Naive thymus-derived CD4-positive, alpha-beta T cell (primary cell): ENCODE measurements around the gene TOMM40L. TPM values are rescaled to one million over a fixed set of nuclear protein-coding genes. Genes with fewer than 3 reads are reported as not detected.

ENCODE experiments used
- ATAC-seq: fragments of 150-1000 bp; cut with Tn5 transposase; 2 replicates; pipeline ENCODE4 v1.10.0; 2021; ENCODE audit warnings: mild to moderate bottlenecking, moderate library complexity
- CTCF ChIA-PET: fragments of 350-600 bp; sonication (Branson Sonifier 250); formaldehyde crosslinking; loops from one replicate; lab custom pipeline; 2021; ENCODE audit warnings: antibody characterized with exemption; lab: Charles Lee
- POLR2A ChIA-PET: fragments of 350-600 bp; sonication (Branson Sonifier 250); formaldehyde crosslinking; loops from one replicate; lab custom pipeline; 2021; ENCODE audit warnings: antibody characterized with exemption, inconsistent platforms; lab: Charles Lee
- DNase-seq, 9 donors: peaks; one replicate each; pipeline versions ENCODE4 v3.0.0 to v3.0.0-alpha.2; 2020 to 2022; ENCODE audit warnings: mixed read lengths in 1 of 9
- H3K27ac ChIP-seq: one replicate; pipeline ENCODE4 v1.7.0; 2013; ENCODE audit warnings: mild to moderate bottlenecking, low read depth, low read length, moderate library complexity
- H3K27me3 ChIP-seq, 2 donors: one replicate each; pipeline ENCODE4 v1.7.0; 2013; ENCODE audit warnings: low read length in 2 of 2, mild to moderate bottlenecking in 2 of 2, moderate library complexity in 2 of 2; ENCODE audit not compliant: control insufficient read depth in 2 of 2, insufficient read depth in 2 of 2
- H3K36me3 ChIP-seq, 3 experiments: 1 replicate in 2 of 3; 2 replicates in 1 of 3; pipeline ENCODE4 v1.7.0; 2013; ENCODE audit warnings: low read length in 3 of 3, mild to moderate bottlenecking in 3 of 3, moderate library complexity in 1 of 3; ENCODE audit not compliant: insufficient read depth in 3 of 3, control insufficient read depth in 2 of 3
- H3K4me1 ChIP-seq, 2 donors: one replicate each; pipeline ENCODE4 v1.7.0; 2013; ENCODE audit warnings: low read length in 2 of 2, mild to moderate bottlenecking in 2 of 2, moderate library complexity in 1 of 2; ENCODE audit not compliant: control insufficient read depth in 2 of 2, insufficient read depth in 2 of 2
- H3K4me3 ChIP-seq: 2 replicates; pipeline ENCODE4 v1.7.0; 2013; ENCODE audit warnings: mild to moderate bottlenecking, low read length
- H3K9me3 ChIP-seq, 3 experiments: 1 replicate in 2 of 3; 2 replicates in 1 of 3; pipeline ENCODE4 v1.7.0; 2013; ENCODE audit warnings: low read length in 3 of 3; ENCODE audit not compliant: control insufficient read depth in 2 of 3
- H3K27ac Mint-ChIP-seq, 9 donors: one replicate each; pipeline ENCODE4 v1.8.0; 2020 to 2022; ENCODE audit warnings: mixed read lengths in 9 of 9, mild to moderate bottlenecking in 8 of 9, moderate library complexity in 5 of 9, inconsistent platforms in 2 of 9
- H3K27me3 Mint-ChIP-seq, 5 donors: one replicate each; pipeline ENCODE4 v1.8.0; 2021 to 2022; ENCODE audit warnings: mixed read lengths in 5 of 5, mild to moderate bottlenecking in 1 of 5
- H3K36me3 Mint-ChIP-seq, 5 donors: one replicate each; pipeline ENCODE4 v1.8.0; 2020 to 2022; ENCODE audit warnings: mixed read lengths in 5 of 5, mild to moderate bottlenecking in 3 of 5, inconsistent platforms in 1 of 5
- H3K4me1 Mint-ChIP-seq, 7 donors: one replicate each; pipeline ENCODE4 v1.8.0; 2020 to 2022; ENCODE audit warnings: mixed read lengths in 7 of 7, mild to moderate bottlenecking in 3 of 7, inconsistent platforms in 1 of 7
- H3K4me3 Mint-ChIP-seq, 10 donors: one replicate each; pipeline ENCODE4 v1.8.0; 2020 to 2022; ENCODE audit warnings: mild to moderate bottlenecking in 10 of 10, mixed read lengths in 10 of 10, moderate library complexity in 6 of 10, inconsistent platforms in 2 of 10
- H3K9me3 Mint-ChIP-seq, 11 donors: one replicate each; pipeline ENCODE4 v1.8.0; 2020 to 2022; ENCODE audit warnings: mixed read lengths in 11 of 11, mild to moderate bottlenecking in 4 of 11, inconsistent platforms in 1 of 11, moderate library complexity in 1 of 11
- intact Hi-C, 2 donors: fragments of 100-400 bp; cut with micrococcal nuclease; formaldehyde crosslinking; loops; one replicate each; pipeline ENCODE4 v1.15.1; 2023
- polyA plus RNA-seq, 2 donors: library from polyadenylated mRNA; unstranded; fragments of 300-500 nt; fragmentation: Illumina TruSeq; gene quantifications; one replicate each; pipeline ENCODE4 v1.2.3, GENCODE V29; 2021
- total RNA-seq, 6 experiments: library from RNA in 5 of 6; stranded (reverse) in 5 of 6; gene quantifications; 1 replicate in 5 of 6; 2 replicates in 1 of 6; pipeline ENCODE4 v1.2.3 and lab custom pipeline; 2021 to 2026

The TOMM40L gene
- total and polyA plus RNA-seq, 7 experiments from 2014 or later = 6.0 to 24.3 (median 10.1) TPM

DNA sequence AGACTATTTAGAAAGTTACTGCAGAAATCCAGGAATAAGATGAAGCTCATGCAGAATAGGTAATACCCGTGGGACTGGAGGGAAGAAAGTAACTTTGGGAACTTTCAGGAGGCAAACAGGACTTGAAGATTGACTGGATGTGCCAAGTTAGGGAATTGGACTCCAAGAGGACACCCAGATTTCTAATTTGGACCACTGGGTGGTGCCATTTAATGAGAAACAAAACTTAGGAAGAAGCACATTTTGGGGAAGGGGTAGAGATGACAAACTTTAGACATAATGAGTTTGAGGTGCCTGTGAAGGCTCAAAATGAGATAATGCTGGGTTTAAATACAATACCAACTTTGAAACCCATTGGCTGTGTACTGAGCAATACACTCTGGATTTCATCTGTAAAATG is 45.2 kb upstream of the TOMM40L start:
- H3K4me3 Mint-ChIP-seq = peak overlapping the region; percentile 1 to 89 (median 48)
- peaks cover 60 to 90% (median 79%) of the 10 kb centered on the region in 7 donors for H3K4me1 Mint-ChIP-seq
- DNase-seq (no peak), ATAC-seq (no peak)
- Histone ChIP-seq H3K36me3 (peaks cover 0 to 9% (median 0%) of the 10 kb centered on the region in 3 experiments), H3K9me3 (no peaks in the 10 kb centered on the region), H3K27ac (no peak overlapping the region), H3K27me3 (no peaks in the 10 kb centered on the region), H3K4me3 (no peak overlapping the region), H3K4me1 (peaks cover 55 to 67% of the 10 kb centered on the region in 2 donors)
- H3K27ac Mint-ChIP-seq = peak overlapping the region; percentile 80 to 99 (median 93)
- peaks cover 0 to 2% (median 0%) of the 10 kb centered on the region in 11 donors for H3K9me3 Mint-ChIP-seq
- H3K36me3 Mint-ChIP-seq = peaks cover 0 to 4% (median 0%) of the 10 kb centered on the region in 5 donors
- no peaks in the 10 kb centered on the region for H3K27me3 Mint-ChIP-seq
- POLR2A ChIA-PET = interaction anchor here (0.7 to 5.6 kb wide), 11 partner anchors 8 to 201 kb away, joined by 3 to 101 read pairs (median 10); partner anchors contain the start of genes ADAMTS4, DEDD, NDUFS2 and PPOX
- CTCF ChIA-PET = interaction anchor here (0.7 to 5.6 kb wide), 9 partner anchors 12 to 202 kb away, joined by 3 to 76 read pairs (median 13); partner anchors contain the start of genes NDUFS2, PPOX and TOMM40L
- intact Hi-C loops = no loop called here

DNA sequence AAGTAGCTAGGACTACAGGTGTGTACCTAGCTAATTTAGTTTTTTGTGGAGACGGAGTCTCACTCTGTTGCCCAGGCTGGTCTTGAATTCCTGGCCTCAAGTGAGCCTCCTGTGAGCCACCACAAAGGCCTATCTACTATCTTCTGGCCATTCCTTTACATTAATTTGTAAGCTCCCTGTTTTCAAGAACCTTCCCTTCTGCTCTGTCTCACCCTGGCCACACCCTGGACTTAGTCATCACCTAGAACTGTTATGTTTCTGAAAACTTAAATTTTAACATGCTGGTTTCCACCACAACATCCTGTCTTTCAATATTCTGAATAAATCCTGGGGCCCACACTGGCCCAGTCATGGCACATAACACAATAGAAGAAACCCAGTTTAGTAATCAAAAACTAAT is 43.6 kb upstream of the TOMM40L start:
- Histone ChIP-seq H3K27me3 (no peaks in the 10 kb centered on the region), H3K4me3 (peak overlapping the region; percentile 43), H3K27ac (peak overlapping the region; percentile 67), H3K4me1 (peaks cover 60 to 71% of the 10 kb centered on the region in 2 donors), H3K36me3 (peaks cover 0 to 2% (median 0%) of the 10 kb centered on the region in 3 experiments), H3K9me3 (no peaks in the 10 kb centered on the region)
- CTCF ChIA-PET = interaction anchor here (0.6 to 5.6 kb wide), 12 partner anchors 10 to 707 kb away, joined by 3 to 76 read pairs (median 8); partner anchors contain the start of genes NDUFS2, PPOX and TOMM40L
- H3K4me1 Mint-ChIP-seq = peaks cover 60 to 90% (median 82%) of the 10 kb centered on the region in 7 donors
- intact Hi-C loops = loop anchor here (1.0 kb wide), 3 partner anchors 10 to 200 kb away; partner anchors contain the start of gene PPOX (in 1 of the 2)
- POLR2A ChIA-PET = interaction anchor here (0.5 to 5.6 kb wide), 21 partner anchors 11 to 200 kb away, joined by 3 to 101 read pairs (median 7); partner anchors contain the start of genes ADAMTS4, ARHGAP30, NDUFS2 and PPOX
- H3K36me3 Mint-ChIP-seq = peaks cover 0 to 8% (median 0%) of the 10 kb centered on the region in 5 donors
- DNase-seq (peak in 8 of 9 donors; percentile 49 to 74 (median 58)), ATAC-seq (peak; percentile 46)
- peaks cover 0 to 2% (median 0%) of the 10 kb centered on the region in 11 donors for H3K9me3 Mint-ChIP-seq
- no peaks in the 10 kb centered on the region for H3K27me3 Mint-ChIP-seq
- peak overlapping the region; percentile 52 to 89 (median 80) for H3K4me3 Mint-ChIP-seq
- peak overlapping the region; percentile 91 to 99 (median 96) for H3K27ac Mint-ChIP-seq

DNA sequence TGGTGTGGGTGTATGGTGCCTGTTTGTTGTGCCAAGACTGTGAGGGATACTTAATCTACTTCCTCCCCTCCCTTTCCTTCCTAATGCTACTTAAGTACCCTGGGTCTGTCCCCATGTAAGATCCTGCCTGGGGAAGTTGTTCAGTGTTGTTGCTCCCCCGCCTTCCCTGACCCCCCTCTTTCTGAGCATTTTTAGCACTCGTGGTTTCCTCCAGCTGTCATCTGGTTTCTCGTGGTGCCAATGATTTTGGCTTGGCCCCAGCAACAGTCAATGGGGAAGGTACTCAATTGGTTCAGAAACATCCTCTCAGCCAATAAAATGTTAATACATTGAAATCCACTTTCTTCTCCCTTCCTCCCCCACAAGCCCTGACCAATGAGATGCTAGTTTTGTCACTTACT is 40.6 kb upstream of the TOMM40L start:
- Mint-ChIP-seq H3K36me3 (peaks cover 0 to 10% (median 0%) of the 10 kb centered on the region in 5 donors), H3K4me3 (peak overlapping the region; percentile 76 to 89 (median 84)), H3K4me1 (peaks cover 65 to 90% (median 80%) of the 10 kb centered on the region in 7 donors), H3K27ac (peak overlapping the region; percentile 92 to 99 (median 97)), H3K9me3 (peaks cover 0 to 2% (median 0%) of the 10 kb centered on the region in 11 donors), H3K27me3 (no peaks in the 10 kb centered on the region)
- Histone ChIP-seq H3K4me3 (peak overlapping the region; percentile 24), H3K36me3 (no peaks in the 10 kb centered on the region), H3K27me3 (no peaks in the 10 kb centered on the region), H3K9me3 (no peaks in the 10 kb centered on the region), H3K27ac (peak overlapping the region; percentile 65), H3K4me1 (peaks cover 74 to 79% of the 10 kb centered on the region in 2 donors)
- DNase-seq (peak; percentile 38 to 92 (median 87)), ATAC-seq (peak; percentile 88)
- ChIA-PET CTCF (interaction anchor here (0.6 to 1.9 kb wide), 5 partner anchors 9 to 124 kb away, joined by 3 to 7 read pairs (median 5); partner anchors contain the start of genes PPOX and TOMM40L), POLR2A (interaction anchor here (0.6 to 29.1 kb wide), 16 partner anchors 8 to 540 kb away, joined by 3 to 508 read pairs (median 5); partner anchors contain the start of genes ADAMTS4, APOA2, ARHGAP30 and FCER1G)
- intact Hi-C loops = loop anchor here (1.0 kb wide), 7 partner anchors 8 to 53 kb away; partner anchors contain the start of genes NDUFS2 (in 2 of the 2), B4GALT3 (in 1 of the 2), DEDD (in 1 of the 2) and PPOX (in 1 of the 2)

DNA sequence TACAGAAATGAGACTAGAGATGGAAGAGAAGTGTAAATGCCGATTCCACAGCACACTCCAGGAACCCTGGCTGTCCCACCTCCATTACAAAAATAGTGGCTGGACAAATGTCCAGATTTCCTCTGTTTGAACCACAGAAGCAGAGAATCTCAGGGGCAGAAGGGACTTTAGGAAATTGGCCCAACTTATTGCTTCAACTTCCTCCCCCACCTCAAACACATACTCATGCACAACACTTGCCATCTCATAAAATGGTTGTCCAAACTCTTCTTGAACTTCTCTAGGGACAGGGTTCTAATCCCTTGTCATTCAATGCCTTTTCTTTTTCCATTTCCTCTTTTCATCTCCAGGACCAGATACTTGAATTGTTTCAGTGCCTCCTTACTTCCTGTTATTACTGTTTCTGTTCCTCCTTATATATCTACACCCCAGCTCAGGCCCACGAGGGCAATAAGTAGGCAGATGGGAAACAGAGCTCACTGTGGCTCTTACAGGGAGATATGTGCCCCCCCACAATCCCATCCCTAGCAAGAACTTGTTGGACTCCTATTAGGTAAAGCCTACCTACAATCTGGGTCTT is 40.0 kb upstream of the TOMM40L start:
- peak overlapping the region; percentile 22 for H3K4me3 ChIP-seq
- Mint-ChIP-seq H3K4me3 (peak overlapping the region; percentile 76 to 89 (median 84)), H3K36me3 (peaks cover 0 to 10% (median 0%) of the 10 kb centered on the region in 5 donors), H3K27ac (peak overlapping the region; percentile 92 to 99 (median 97)), H3K9me3 (peaks cover 0 to 2% (median 0%) of the 10 kb centered on the region in 11 donors), H3K27me3 (no peaks in the 10 kb centered on the region), H3K4me1 (peaks cover 60 to 85% (median 75%) of the 10 kb centered on the region in 7 donors)
- DNase-seq (peak in 1 of 9 donors; percentile 16), ATAC-seq (peak; percentile 44)
- H3K9me3 ChIP-seq = no peaks in the 10 kb centered on the region
- intact Hi-C loops = loop anchor here (1.0 kb wide), 7 partner anchors 9 to 54 kb away; partner anchors contain the start of genes NDUFS2 (in 2 of the 2), B4GALT3 (in 1 of the 2), DEDD (in 1 of the 2) and PPOX (in 1 of the 2)
- peak overlapping the region; percentile 65 for H3K27ac ChIP-seq
- H3K4me1 ChIP-seq = peaks cover 71 to 76% of the 10 kb centered on the region in 2 donors
- ChIA-PET POLR2A (interaction anchor here (0.6 to 29.1 kb wide), 21 partner anchors 8 to 540 kb away, joined by 3 to 508 read pairs (median 5); partner anchors contain the start of genes ADAMTS4, APOA2, ARHGAP30 and FCER1G), CTCF (interaction anchor here (0.6 to 1.9 kb wide), 8 partner anchors 9 to 123 kb away, joined by 3 to 7 read pairs (median 4); partner anchors contain the start of genes NDUFS2, PPOX and TOMM40L)
- no peaks in the 10 kb centered on the region for H3K27me3 ChIP-seq
- H3K36me3 ChIP-seq = no peaks in the 10 kb centered on the region

DNA sequence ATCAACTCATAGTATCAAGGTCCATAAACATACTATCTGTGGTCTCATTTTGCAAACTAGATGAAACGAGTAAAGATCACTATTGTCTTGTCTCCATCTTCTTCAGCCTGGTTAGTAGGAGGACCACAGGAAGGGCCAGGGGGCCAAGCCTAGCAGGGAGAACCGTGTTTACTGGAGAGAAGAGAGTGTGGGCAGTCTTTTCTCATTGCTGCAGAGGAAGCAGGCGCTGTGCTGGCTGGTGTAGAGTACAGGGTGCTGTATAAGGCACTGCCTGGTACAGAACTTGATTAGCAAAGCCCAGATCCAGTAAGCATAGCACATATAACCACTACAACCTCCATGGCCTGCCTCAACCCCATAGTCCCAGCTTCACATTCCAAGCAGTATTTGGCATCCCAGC is 38.5 kb upstream of the TOMM40L start:
- peaks cover 0 to 2% (median 0%) of the 10 kb centered on the region in 11 donors for H3K9me3 Mint-ChIP-seq
- intact Hi-C loops = no loop called here
- H3K27ac Mint-ChIP-seq = peak overlapping the region; percentile 92 to 99 (median 97)
- no peak overlapping the region for H3K4me3 ChIP-seq
- no peaks in the 10 kb centered on the region for H3K27me3 Mint-ChIP-seq
- peak overlapping the region; percentile 18 to 89 (median 47) for H3K4me3 Mint-ChIP-seq
- peaks cover 58 to 64% of the 10 kb centered on the region in 2 donors for H3K4me1 ChIP-seq
- ChIA-PET CTCF (interaction anchor here (0.6 to 1.4 kb wide), 3 partner anchors 17 to 38 kb away, joined by 3 to 4 read pairs (median 3); partner anchors contain the start of gene TOMM40L), POLR2A (interaction anchor here (1.4 to 29.1 kb wide), 7 partner anchors 15 to 36 kb away, joined by 3 to 508 read pairs (median 11); partner anchors contain the start of genes ADAMTS4, APOA2, FCER1G and NDUFS2)
- H3K9me3 ChIP-seq = no peaks in the 10 kb centered on the region
- H3K36me3 Mint-ChIP-seq = peaks cover 0 to 10% (median 0%) of the 10 kb centered on the region in 5 donors
- H3K27me3 ChIP-seq = no peaks in the 10 kb centered on the region
- H3K4me1 Mint-ChIP-seq = peaks cover 55 to 80% (median 68%) of the 10 kb centered on the region in 7 donors
- no peaks in the 10 kb centered on the region for H3K36me3 ChIP-seq
- H3K27ac ChIP-seq = peak overlapping the region; percentile 65
- ATAC-seq (no peak), DNase-seq (no peak)
